ENCODE results near the gene TCEANC2.
"Not testable (repeated sequence)": the region's sequence is repeated elsewhere in the genome, so short reads cannot be mapped to it uniquely, and the experiment has no call there.

Gene TCEANC2

GRCh38 chr1:54028306-54029251 lies 24.8 kb upstream of the TCEANC2 start:
- no peak for DNase-seq (ENCODE audit: low read depth)
- no peak overlapping the region for H3K4me3 ChIP-seq (ENCODE audit: control insufficient read depth, low read depth, low read length)
- no peak for TF ChIP-seq CTCF (conservative IDR thresholded peaks at IDR 0.05; ENCODE audit: control insufficient read depth, insufficient read depth, low read depth, low read length)

GRCh38 chr1:54037476-54037875 lies 15.9 kb upstream of the TCEANC2 start:
- TF ChIP-seq CTCF (conservative IDR thresholded peaks at IDR 0.05; ENCODE audit: control insufficient read depth, insufficient read depth, low read depth, low read length) = no peak
- no peak overlapping the region for H3K4me3 ChIP-seq (ENCODE audit: control insufficient read depth, low read depth, low read length)
- peak; percentile 47 for DNase-seq (ENCODE audit: low read depth)

GRCh38 chr1:54041806-54042205 lies 11.6 kb upstream of the TCEANC2 start:
- no peak overlapping the region for H3K4me3 ChIP-seq (ENCODE audit: control insufficient read depth, low read depth, low read length)
- DNase-seq (ENCODE audit: low read depth) = no peak
- no peak for TF ChIP-seq CTCF (conservative IDR thresholded peaks at IDR 0.05; ENCODE audit: control insufficient read depth, insufficient read depth, low read depth, low read length)

DNA sequence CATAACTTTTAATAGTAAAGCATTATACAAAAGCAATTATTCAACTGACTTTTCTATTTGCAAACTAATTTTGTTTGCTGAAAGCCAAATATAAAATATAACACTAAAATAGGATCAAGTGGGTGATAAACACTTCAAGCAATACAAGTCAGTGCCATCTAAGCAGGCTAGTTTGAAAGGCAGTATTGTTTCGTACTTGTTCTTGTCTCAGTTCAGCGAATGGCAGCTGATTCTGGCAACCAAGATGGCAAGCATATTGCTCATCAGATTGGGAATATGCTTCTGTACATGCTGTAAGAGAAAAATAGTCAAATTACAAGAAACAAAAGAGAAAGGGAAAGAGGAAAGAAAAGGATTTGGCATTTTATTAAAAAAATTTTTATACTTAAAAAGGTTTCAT lies 7.9 kb upstream of the TCEANC2 start:
- DNase-seq (ENCODE audit: low read depth) = no peak
- H3K4me3 ChIP-seq (ENCODE audit: control insufficient read depth, low read depth, low read length) = no peak overlapping the region
- no peak for TF ChIP-seq CTCF (conservative IDR thresholded peaks at IDR 0.05; ENCODE audit: control insufficient read depth, insufficient read depth, low read depth, low read length)

- no peak for TF ChIP-seq CTCF (conservative IDR thresholded peaks at IDR 0.05; ENCODE audit: control insufficient read depth, insufficient read depth, low read depth, low read length)
- H3K4me3 ChIP-seq (ENCODE audit: control insufficient read depth, low read depth, low read length) = no peak overlapping the region
- peak; percentile 46 for DNase-seq (ENCODE audit: low read depth)
Observed at GRCh38 chr1:54046671-54047383, 6.6 kb upstream of the TCEANC2 start.

- TF ChIP-seq CTCF (conservative IDR thresholded peaks at IDR 0.05; ENCODE audit: control insufficient read depth, insufficient read depth, low read depth, low read length) = no peak
- H3K4me3 ChIP-seq (ENCODE audit: control insufficient read depth, low read depth, low read length) = no peak overlapping the region
- DNase-seq (ENCODE audit: low read depth) = no peak
Observed at GRCh38 chr1:54047384-54048305, 5.8 kb upstream of the TCEANC2 start.

GRCh38 chr1:54050435-54050834 lies 3.0 kb upstream of the TCEANC2 start:
- not testable (repeated sequence) for DNase-seq (ENCODE audit: low read depth); H3K4me3 ChIP-seq (ENCODE audit: control insufficient read depth, low read depth, low read length)
